Activated CD4-positive, alpha-beta T cell treated with anti-CD3 and anti-CD28 coated beads for 1 hour (primary cell): Measurements from ENCODE around the gene SPRYD4.
A peak's percentile ranks its signal among the peaks of the same experiment; 100 is the strongest.

ENCODE experiments used
- DNase-seq: peaks from one replicate; pipeline ENCODE4 v3.0.0-alpha.2; 2020

Gene SPRYD4

DNA sequence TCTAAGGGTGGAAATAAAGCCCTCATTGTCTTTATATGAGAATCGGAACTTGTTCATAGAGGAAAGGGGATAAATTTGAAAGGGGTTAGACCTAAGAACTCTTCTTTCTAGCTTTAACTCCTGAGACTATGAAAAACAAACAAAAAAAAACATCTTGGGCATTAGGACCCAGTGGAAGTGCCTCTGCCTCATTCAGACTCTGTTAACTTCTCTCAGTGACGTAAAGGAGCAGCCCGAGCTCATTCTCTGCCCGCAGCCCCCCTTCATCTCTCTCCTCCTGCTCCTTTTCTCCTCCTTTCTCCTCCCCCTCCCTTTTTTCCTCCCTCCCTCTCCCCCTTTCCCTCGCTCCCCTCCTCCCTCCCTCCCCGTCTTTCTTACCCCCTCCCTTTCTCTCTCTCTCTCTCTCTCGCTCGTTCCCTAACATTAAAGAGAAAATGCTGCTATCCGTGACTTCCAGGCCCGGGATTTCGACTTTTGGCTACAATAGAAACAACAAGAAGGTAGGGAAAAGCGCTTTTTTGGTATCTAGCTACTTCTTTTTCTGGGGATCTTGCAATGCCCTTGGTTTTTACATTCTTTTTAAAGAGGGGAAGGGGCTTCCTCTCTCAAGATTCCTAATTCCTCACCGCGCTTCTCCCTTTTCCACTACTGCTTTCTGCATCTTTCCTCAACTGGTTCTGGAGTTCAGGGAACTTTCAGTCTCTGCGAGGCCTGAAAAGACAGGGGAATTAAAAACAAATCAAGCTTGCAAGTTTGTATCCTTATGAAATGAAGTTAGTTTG is 53.4 kb downstream of the SPRYD4 start, which contains the start of gene RBMS2:
RBMS2 (plus strand) TSS at position 231 of the 782 bp plus-strand sequence; CDS start at position 435, 204 bp downstream.
- peak; percentile 11 for DNase-seq

DNA sequence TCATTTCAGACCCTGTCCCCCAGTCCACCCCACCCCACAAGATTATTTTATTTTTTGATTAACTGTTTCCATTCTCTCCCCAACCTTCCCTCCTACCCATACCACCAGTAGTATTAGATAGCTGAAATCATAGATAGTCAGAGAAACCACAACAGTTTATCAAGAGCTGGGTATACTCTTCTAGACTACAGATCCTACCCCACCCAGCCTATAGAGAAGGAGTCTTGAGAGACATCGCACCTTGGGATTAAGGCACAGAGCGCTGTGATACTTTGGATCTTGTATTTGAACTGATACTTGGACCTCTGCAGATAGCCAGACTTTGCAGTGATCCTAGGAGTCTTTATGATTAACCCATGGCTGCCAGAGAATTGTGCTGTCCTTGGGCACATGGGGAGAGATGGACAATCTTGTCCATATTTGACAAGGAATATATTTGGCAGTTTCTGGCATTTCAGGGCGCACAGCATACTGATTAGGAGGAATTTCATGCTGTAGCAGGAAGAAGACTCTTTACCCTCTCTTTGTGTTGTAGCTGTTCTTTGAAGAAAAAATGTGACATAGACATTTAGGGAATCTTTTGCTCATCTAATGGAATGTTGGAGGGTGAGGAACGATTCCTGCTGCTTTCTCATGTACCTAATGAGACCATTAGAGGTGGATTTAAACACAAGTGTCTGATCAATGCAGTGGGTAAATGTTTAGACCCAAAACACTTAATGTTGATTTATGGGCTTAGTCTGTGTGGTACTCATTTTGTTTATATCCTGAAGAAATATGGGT is 54.2 kb downstream of the SPRYD4 start:
- DNase-seq, result no peak

DNA sequence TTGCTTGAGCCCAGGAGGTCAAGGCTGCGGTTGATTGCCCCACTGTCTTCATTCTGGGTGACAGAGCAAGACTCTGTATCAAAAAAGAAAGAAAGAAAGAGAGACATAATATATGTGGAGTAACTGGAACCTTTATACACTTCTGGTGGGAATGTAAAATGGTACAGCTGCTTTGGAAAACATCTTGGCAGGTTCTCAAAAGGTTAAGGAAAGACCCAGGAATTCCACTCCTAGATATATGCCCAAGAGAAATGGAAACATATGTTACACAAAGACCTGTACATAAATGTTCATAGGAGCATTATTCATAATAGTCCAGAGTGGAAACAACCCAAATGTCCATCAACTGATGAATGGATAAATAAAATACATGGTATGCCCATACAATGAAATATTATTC is 60.5 kb downstream of the SPRYD4 start:
- DNase-seq, result no peak
